K562 (cell line): ENCODE measurements around the gene RGS8.

Experiments
- ATF3 ChIP-seq, 2 experiments: fragments of 450-650 bp in 1 of 2; sonication (generic) in 1 of 2; formaldehyde crosslinking in 1 of 2; IDR thresholded peaks in 1 of 2; conservative IDR thresholded peaks in 1 of 2; 2 replicates each; pipeline versions ENCODE4 v1.6.1 to v1.8.1; 2016 to 2023; ENCODE audit warnings: mild to moderate bottlenecking in 2 of 2, moderate library complexity in 2 of 2, inconsistent platforms in 1 of 2, missing genetic modification reagents in 1 of 2
- DMBX1 ChIP-seq: fragments of 250-450 bp; sonication (Bioruptor Pico); IDR thresholded peaks from 2 replicates; pipeline ENCODE4 v1.8.0; 2022; ENCODE audit warnings: inconsistent platforms, mild to moderate bottlenecking, moderate library complexity, borderline replicate concordance
- E2F1 ChIP-seq: sonication (generic); formaldehyde crosslinking; IDR thresholded peaks from 2 replicates; pipeline ENCODE4 v1.8.1; 2023; ENCODE audit warnings: mild to moderate bottlenecking, missing genetic modification reagents, moderate library complexity
- E2F4 ChIP-seq: sonication (generic); formaldehyde crosslinking; IDR thresholded peaks from 2 replicates; pipeline ENCODE4 v1.8.0; 2022; ENCODE audit warnings: mild to moderate bottlenecking, low read depth, missing genetic modification reagents
- REST ChIP-seq, 2 experiments: fragments of 450-650 bp; formaldehyde crosslinking in 1 of 2; IDR thresholded peaks; 2 replicates each; pipeline versions ENCODE4 v1.4.0 to v1.6.1; 2014 to 2020; ENCODE audit warnings: mild to moderate bottlenecking in 2 of 2, borderline replicate concordance in 1 of 2, low read depth in 1 of 2
- STAT6 ChIP-seq: sonication (generic); formaldehyde crosslinking; IDR thresholded peaks from 2 replicates; pipeline ENCODE4 v1.8.1; 2023; ENCODE audit warnings: mild to moderate bottlenecking, missing genetic modification reagents
- YY1 ChIP-seq, 3 experiments: IDR thresholded peaks; 2 replicates each; pipeline ENCODE4 v1.6.1; 2011; ENCODE audit warnings: low read length in 2 of 3, mild to moderate bottlenecking in 2 of 3, moderate library complexity in 2 of 3, borderline replicate concordance in 1 of 3, control low read depth in 1 of 3, low read depth in 1 of 3; ENCODE audit not compliant: insufficient read depth in 3 of 3, insufficient replicate concordance in 2 of 3, control insufficient read depth in 1 of 3, insufficient read length in 1 of 3; ENCODE audit errors: extremely low read depth in 1 of 3
- ZNF445 ChIP-seq: fragments of 250-450 bp; sonication (Bioruptor Pico); IDR thresholded peaks from 2 replicates; pipeline ENCODE4 v1.4.0; 2020; ENCODE audit warnings: low read depth, mild to moderate bottlenecking, moderate library complexity

- TF ChIP-seq ZNF445 (CRISPR knock-in tag) = no peak
- no peak for TF ChIP-seq REST (IDR thresholded peaks at IDR 0.05; ENCODE audit: borderline replicate concordance)
- TF ChIP-seq REST (CRISPR knock-in tag; IDR thresholded peaks at IDR 0.05; ENCODE audit: low read depth) = no peak
- TF ChIP-seq E2F4 (CRISPR knock-in tag) = no peak
- no peak for TF ChIP-seq ATF3 (IDR thresholded peaks at IDR 0.05)
- TF ChIP-seq ATF3 (CRISPR knock-in tag; conservative IDR thresholded peaks at IDR 0.05) = no peak
- no peak for TF ChIP-seq DMBX1
- TF ChIP-seq STAT6 (CRISPR knock-in tag) = no peak
- TF ChIP-seq E2F1 (CRISPR knock-in tag) = no peak
- TF ChIP-seq YY1 (IDR thresholded peaks at IDR 0.05; ENCODE audit: borderline replicate concordance in 1 of 3, control insufficient read depth in 1 of 3, extremely low read depth in 1 of 3, insufficient read depth in 3 of 3, insufficient read length in 1 of 3, insufficient replicate concordance in 2 of 3, low read depth in 1 of 3, low read length in 2 of 3) = no peak
These were observed 27.5 kb downstream of the RGS8 start for GRCh38 chr1:182656842-182657397.
